ENCODE results near the gene DNAJC12. TPM values are rescaled to one million over a fixed set of nuclear protein-coding genes. Genes with fewer than 3 reads are reported as not detected.
"Not testable (repeated sequence)": the region's sequence is repeated elsewhere in the genome, so short reads cannot be mapped to it uniquely, and the experiment has no call there.

DNAJC12 gene
- 1 to 10 TPM in 3 of 4 donors, under 1 TPM in 1; 0.77 to 8.8 (median 6.0) TPM for total RNA-seq

DNA sequence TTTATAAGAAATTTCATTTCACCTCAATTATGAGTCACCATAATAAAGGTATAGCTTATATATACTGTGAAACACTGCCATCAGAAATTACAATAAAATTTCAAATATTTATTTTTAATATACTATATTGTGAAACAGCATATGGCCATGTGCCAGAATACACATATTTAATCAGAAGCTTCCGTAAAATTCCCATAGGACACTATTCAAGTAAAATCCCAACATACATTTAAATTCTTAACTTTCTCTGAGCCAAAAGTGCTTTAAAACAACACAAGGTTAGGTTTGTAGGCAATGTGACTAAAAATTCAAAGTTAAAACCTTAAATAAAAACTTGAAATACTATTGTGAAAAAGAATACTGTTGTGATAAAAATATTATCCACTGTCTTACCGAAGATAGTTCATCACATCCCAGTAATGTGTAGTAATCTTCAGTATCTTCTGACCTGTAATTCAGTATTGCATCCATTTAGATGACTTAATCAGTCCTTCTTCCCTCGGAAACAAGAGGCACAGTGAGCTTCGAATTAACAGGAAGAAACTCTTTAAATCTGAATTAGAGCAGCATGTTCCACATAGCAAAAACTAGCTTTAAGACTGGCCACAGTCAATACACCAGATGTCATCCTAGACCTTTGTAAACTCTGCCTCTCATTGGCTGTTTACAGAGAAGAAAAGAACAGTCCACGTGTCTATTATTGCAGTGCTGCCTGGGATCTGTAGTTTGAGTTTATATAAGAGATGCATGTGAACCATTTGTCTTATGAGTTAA, at the start of gene DNAJC12:
TSS of gene DNAJC12 (minus strand) at position 648 of the 774 bp plus-strand sequence. CDS start at position 471, 177 bp downstream.
- TF ChIP-seq POLR2A (IDR thresholded peaks at IDR 0.05), result peak in 1 of 2 donors; percentile 48
- TF ChIP-seq, protein P1, sequence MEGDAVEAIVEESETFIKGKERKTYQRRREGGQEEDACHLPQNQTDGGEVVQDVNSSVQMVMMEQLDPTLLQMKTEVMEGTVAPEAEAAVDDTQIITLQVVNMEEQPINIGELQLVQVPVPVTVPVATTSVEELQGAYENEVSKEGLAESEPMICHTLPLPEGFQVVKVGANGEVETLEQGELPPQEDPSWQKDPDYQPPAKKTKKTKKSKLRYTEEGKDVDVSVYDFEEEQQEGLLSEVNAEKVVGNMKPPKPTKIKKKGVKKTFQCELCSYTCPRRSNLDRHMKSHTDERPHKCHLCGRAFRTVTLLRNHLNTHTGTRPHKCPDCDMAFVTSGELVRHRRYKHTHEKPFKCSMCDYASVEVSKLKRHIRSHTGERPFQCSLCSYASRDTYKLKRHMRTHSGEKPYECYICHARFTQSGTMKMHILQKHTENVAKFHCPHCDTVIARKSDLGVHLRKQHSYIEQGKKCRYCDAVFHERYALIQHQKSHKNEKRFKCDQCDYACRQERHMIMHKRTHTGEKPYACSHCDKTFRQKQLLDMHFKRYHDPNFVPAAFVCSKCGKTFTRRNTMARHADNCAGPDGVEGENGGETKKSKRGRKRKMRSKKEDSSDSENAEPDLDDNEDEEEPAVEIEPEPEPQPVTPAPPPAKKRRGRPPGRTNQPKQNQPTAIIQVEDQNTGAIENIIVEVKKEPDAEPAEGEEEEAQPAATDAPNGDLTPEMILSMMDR (IDR thresholded peaks at IDR 0.05), result no peak
- intact Hi-C loops (cut with DNase I; ENCODE audit: low total_unique reads), result no loop called here
- H3K9me3 ChIP-seq, result no peaks in the 10 kb centered on the region
- no peaks in the 10 kb centered on the region for H3K36me3 ChIP-seq
- peak within 1 kb of the TSS in 1 of 2 donors; percentile 34 for H3K27ac ChIP-seq
- H3K4me3 ChIP-seq, result peak within 1 kb of the TSS; percentile 15 to 29
- peak in 1 of 2 donors; percentile 32 for DNase-seq
- peaks cover 0 to 4% of the 10 kb centered on the region in 2 donors for H3K4me1 ChIP-seq
- H3K27me3 ChIP-seq, result no peaks in the 10 kb centered on the region

GRCh38 chr10:67884842-67885670, 47.1 kb upstream of the DNAJC12 start:
- TF ChIP-seq POLR2A (IDR thresholded peaks at IDR 0.05), result no peak
- TF ChIP-seq, protein P1 (IDR thresholded peaks at IDR 0.05), result peak in 1 of 4 experiments; percentile 15
- Histone ChIP-seq H3K27me3 (no peaks in the 10 kb centered on the region), H3K36me3 (no peaks in the 10 kb centered on the region), H3K9me3 (no peaks in the 10 kb centered on the region), H3K4me1 (peaks cover 0 to 9% of the 10 kb centered on the region in 2 donors), H3K4me3 (peak overlapping the region; percentile 61 to 80), H3K27ac (peak overlapping the region; percentile 90 to 98)
- DNase-seq, result peak; percentile 69 to 71
- intact Hi-C loops (cut with DNase I; ENCODE audit: low total_unique reads), result no loop called here

- peak; percentile 76 to 98 for TF ChIP-seq POLR2A (IDR thresholded peaks at IDR 0.05)
- TF ChIP-seq, protein P1 (IDR thresholded peaks at IDR 0.05), result peak in 2 of 4 experiments; percentile 7 to 15
- Histone ChIP-seq H3K36me3 (no peaks in the 10 kb centered on the region), H3K4me1 (peaks cover 0 to 9% of the 10 kb centered on the region in 2 donors), H3K27ac (peak within 1 kb of the TSS; percentile 90 to 98), H3K4me3 (peak within 1 kb of the TSS; percentile 61 to 80), H3K27me3 (no peaks in the 10 kb centered on the region), H3K9me3 (no peaks in the 10 kb centered on the region)
- intact Hi-C loops (cut with DNase I; ENCODE audit: low total_unique reads), result no loop called here
- peak; percentile 96 to 97 for DNase-seq
Observed at GRCh38 chr10:67884313-67884841, 46.4 kb upstream of the DNAJC12 start, which contains the start of gene SIRT1. TSS of gene SIRT1 (plus strand) at chr10:67884656. CDS start at chr10:67884722, 66 bp downstream.

GRCh38 chr10:67883710-67884312, 45.8 kb upstream of the DNAJC12 start:
- intact Hi-C loops (cut with DNase I; ENCODE audit: low total_unique reads), result no loop called here
- Histone ChIP-seq H3K9me3 (no peaks in the 10 kb centered on the region), H3K27ac (peak overlapping the region; percentile 90 to 98), H3K4me1 (peaks cover 0 to 9% of the 10 kb centered on the region in 2 donors), H3K36me3 (no peaks in the 10 kb centered on the region), H3K4me3 (peak overlapping the region; percentile 61 to 80), H3K27me3 (no peaks in the 10 kb centered on the region)
- peak in 1 of 2 donors; percentile 26 for DNase-seq
- TF ChIP-seq POLR2A (IDR thresholded peaks at IDR 0.05), result no peak

DNA sequence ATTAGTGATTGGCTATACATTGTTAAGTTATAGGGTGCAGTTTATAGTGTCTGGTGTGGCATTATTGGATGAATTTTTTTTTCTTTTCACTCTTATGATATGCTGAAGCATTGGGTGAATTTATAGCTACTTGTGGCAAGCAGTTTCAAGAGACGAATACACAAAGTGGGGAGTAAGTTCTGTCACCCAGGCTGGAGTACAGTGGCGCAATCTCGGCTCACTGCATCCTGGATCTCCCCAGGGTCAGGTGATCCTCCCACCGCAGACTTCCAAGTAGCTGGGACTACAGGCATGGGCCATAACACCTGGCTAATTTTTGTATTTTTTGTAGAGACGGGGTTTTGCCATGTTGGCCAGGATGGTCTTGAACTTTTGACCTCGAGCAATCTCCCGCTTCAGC, 40.1 kb upstream of the DNAJC12 start:
- H3K36me3 ChIP-seq, result no peaks in the 10 kb centered on the region
- TF ChIP-seq POLR2A (IDR thresholded peaks at IDR 0.05), result no peak
- TF ChIP-seq, protein P1 (IDR thresholded peaks at IDR 0.05), result no peak
- H3K27ac ChIP-seq, result no peak overlapping the region
- DNase-seq, result no peak
- no peaks in the 10 kb centered on the region for H3K27me3 ChIP-seq
- no peak overlapping the region for H3K4me3 ChIP-seq
- H3K9me3 ChIP-seq, result no peaks in the 10 kb centered on the region
- intact Hi-C loops (cut with DNase I; ENCODE audit: low total_unique reads), result no loop called here
- no peaks in the 10 kb centered on the region for H3K4me1 ChIP-seq

DNA sequence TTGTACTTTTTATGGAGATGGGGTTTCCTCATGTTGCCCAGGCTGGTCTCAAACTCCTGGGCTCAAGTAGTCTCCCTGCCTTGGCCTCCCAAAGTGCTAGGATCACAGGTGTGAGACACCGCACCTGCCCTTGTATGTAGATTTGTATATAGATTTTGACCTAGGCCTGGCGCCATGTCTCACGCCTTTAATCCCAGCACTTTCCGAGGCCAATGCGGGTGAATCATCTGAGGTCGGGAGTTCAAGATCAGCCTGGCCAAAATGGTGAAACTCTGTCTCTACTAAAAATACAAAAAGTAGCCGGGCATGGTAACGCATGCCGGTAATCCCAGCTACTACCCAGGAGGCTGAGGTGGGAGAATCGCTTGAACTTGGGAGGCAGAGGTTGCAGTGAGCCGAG, 39.4 kb upstream of the DNAJC12 start:
- H3K27ac ChIP-seq; H3K27me3 ChIP-seq; intact Hi-C loops (cut with DNase I; ENCODE audit: low total_unique reads); H3K4me1 ChIP-seq; H3K36me3 ChIP-seq; H3K9me3 ChIP-seq; H3K4me3 ChIP-seq; DNase-seq: not testable (repeated sequence)

Data from uterus (tissue), 4 donors.